ENCODE data around the gene TRAM2. TPM values are rescaled to one million over a fixed set of nuclear protein-coding genes. Genes with fewer than 3 reads are reported as not detected.
A peak's percentile ranks its signal among the peaks of the same experiment; 100 is the strongest.

TRAM2 gene
- total and polyA plus RNA-seq, 8 donors: 1.9 to 11.2 (median 5.0) TPM

GRCh38 chr6:52514514-52514913, 62.3 kb downstream of the TRAM2 start:
- WGBS, 2 donors: 77 to 79% methylated on average over 7 of the region's 7 CpGs
- no peaks in the 10 kb centered on the region for H3K9me3 ChIP-seq
- peaks cover 0 to 1% (median 0%) of the 10 kb centered on the region in 3 donors for H3K36me3 ChIP-seq
- H3K27me3 ChIP-seq: no peaks in the 10 kb centered on the region
- intact Hi-C loops (cut with DNase I): loop anchor here in 1 of 3 donors (10.0 kb wide), 1 partner anchor 50 kb away; no protein-coding TSS in a partner anchor
- peaks cover 0 to 8% (median 0%) of the 10 kb centered on the region in 3 donors for H3K4me1 ChIP-seq
- FAIRE-seq (no peak), ATAC-seq (peak in 2 of 4 donors; percentile 3 to 27), DNase-seq (no peak)
- H3K27ac ChIP-seq: no peak overlapping the region
- TF ChIP-seq, protein P1, sequence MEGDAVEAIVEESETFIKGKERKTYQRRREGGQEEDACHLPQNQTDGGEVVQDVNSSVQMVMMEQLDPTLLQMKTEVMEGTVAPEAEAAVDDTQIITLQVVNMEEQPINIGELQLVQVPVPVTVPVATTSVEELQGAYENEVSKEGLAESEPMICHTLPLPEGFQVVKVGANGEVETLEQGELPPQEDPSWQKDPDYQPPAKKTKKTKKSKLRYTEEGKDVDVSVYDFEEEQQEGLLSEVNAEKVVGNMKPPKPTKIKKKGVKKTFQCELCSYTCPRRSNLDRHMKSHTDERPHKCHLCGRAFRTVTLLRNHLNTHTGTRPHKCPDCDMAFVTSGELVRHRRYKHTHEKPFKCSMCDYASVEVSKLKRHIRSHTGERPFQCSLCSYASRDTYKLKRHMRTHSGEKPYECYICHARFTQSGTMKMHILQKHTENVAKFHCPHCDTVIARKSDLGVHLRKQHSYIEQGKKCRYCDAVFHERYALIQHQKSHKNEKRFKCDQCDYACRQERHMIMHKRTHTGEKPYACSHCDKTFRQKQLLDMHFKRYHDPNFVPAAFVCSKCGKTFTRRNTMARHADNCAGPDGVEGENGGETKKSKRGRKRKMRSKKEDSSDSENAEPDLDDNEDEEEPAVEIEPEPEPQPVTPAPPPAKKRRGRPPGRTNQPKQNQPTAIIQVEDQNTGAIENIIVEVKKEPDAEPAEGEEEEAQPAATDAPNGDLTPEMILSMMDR (IDR thresholded peaks at IDR 0.05): no peak
- H3K4me3 ChIP-seq: no peak overlapping the region

DNA sequence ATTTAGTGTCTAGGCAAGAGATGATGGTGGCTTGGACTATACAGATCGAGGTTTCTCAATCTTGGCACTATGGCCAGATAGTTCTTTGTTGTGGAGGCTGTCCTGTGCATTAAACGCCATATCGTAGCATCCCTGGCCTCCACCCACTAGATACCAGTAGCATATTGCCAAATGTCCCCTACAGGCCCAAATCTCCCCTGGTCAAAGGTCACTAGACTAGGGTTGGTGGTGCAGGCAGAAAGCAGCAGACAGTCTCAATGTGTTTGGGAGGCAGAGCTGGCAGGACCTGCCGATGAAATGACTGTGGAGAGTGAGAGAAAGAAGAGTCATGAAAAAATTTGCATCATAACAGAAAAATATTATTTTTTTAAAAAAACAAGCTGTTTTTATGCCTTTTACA, 63.0 kb downstream of the TRAM2 start:
- no peaks in the 10 kb centered on the region for H3K27me3 ChIP-seq
- WGBS, 2 donors: 87 to 92% methylated on average over 4 of the region's 4 CpGs
- FAIRE-seq: no peak
- TF ChIP-seq, protein P1 (IDR thresholded peaks at IDR 0.05): no peak
- H3K4me3 ChIP-seq: no peak overlapping the region
- peaks cover 0 to 6% (median 5%) of the 10 kb centered on the region in 3 donors for H3K36me3 ChIP-seq
- DNase-seq: no peak
- intact Hi-C loops (cut with DNase I): loop anchor here in 1 of 3 donors (10.0 kb wide), 1 partner anchor 51 kb away; no protein-coding TSS in a partner anchor
- peaks cover 0 to 8% (median 0%) of the 10 kb centered on the region in 3 donors for H3K4me1 ChIP-seq
- H3K27ac ChIP-seq: no peak overlapping the region
- ATAC-seq: no peak
- H3K9me3 ChIP-seq: no peaks in the 10 kb centered on the region

DNA sequence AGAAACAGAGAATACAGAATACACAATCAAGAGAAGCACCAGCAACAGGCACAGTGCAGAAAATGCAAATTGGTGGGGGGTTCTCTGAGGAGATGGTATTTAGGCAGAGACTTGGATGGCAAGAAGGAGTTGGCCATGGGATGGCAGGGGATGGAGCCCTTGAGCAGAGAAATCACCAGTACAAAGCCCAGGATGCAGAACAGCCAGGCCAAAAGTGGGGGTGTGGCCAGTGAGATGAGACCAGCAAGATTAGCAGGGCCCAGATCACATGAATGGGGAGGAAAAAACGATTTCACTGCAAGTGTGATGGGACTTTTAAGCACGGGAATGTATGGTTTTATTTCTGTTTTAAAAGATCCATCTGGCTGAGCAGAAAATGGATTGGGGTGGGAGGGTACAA, 63.4 kb downstream of the TRAM2 start:
- TF ChIP-seq, protein P1 (IDR thresholded peaks at IDR 0.05): no peak
- ATAC-seq: no peak
- DNase-seq: no peak
- Histone ChIP-seq H3K9me3 (no peaks in the 10 kb centered on the region), H3K4me3 (no peak overlapping the region), H3K27ac (no peak overlapping the region), H3K27me3 (no peaks in the 10 kb centered on the region), H3K36me3 (peaks cover 0 to 6% (median 5%) of the 10 kb centered on the region in 3 donors), H3K4me1 (peaks cover 0 to 8% (median 0%) of the 10 kb centered on the region in 3 donors)
- no peak for FAIRE-seq
- intact Hi-C loops (cut with DNase I): loop anchor here in 1 of 3 donors (10.0 kb wide), 1 partner anchor 51 kb away; no protein-coding TSS in a partner anchor
- 54 to 64% methylated on average over 2 of the region's 2 CpGs for WGBS, 2 donors

GRCh38 chr6:52512199-52512598, 64.7 kb downstream of the TRAM2 start:
- 87 to 90% methylated on average over 4 of the region's 4 CpGs for WGBS, 2 donors
- Histone ChIP-seq H3K36me3 (peaks cover 0 to 6% (median 5%) of the 10 kb centered on the region in 3 donors), H3K9me3 (no peaks in the 10 kb centered on the region), H3K27ac (no peak overlapping the region), H3K4me1 (no peaks in the 10 kb centered on the region), H3K27me3 (no peaks in the 10 kb centered on the region), H3K4me3 (no peak overlapping the region)
- ATAC-seq (peak in 3 of 4 donors; percentile 68 to 76 (median 69)), DNase-seq (no peak), FAIRE-seq (no peak)
- TF ChIP-seq, protein P1 (IDR thresholded peaks at IDR 0.05): no peak
- intact Hi-C loops (cut with DNase I): loop anchor here in 1 of 3 donors (10.0 kb wide), 1 partner anchor 53 kb away; no protein-coding TSS in a partner anchor

DNA sequence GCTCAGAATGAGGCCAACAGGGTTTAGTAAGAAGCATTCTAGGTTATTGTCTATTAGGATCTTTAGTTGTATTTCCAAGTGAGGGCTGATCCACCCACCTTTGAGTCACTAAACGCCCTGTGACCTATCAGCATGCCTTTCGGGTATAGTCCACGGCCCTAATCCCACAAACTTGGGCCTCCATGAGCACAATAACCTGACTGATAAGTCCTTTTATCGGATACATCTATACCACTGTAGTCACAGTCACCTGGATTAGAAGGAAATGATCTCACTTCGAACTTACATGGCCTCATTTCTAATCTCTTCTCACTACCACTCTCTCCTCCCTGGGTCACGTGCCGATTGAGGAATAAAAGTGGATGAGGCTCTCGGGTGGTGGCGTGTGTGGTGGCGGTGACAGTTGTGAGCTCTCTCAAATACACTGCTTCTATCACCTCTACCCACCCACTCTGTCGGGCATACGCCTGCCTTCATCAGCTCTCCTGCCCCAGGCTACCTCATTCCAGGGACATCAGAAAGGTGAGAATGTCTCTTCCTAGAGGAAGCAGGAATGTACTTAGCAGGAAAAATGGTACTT, 65.2 kb downstream of the TRAM2 start:
- no peak for DNase-seq
- TF ChIP-seq, protein P1 (IDR thresholded peaks at IDR 0.05): no peak
- Histone ChIP-seq H3K27me3 (no peaks in the 10 kb centered on the region), H3K36me3 (peaks cover 0 to 6% (median 5%) of the 10 kb centered on the region in 3 donors), H3K27ac (no peak overlapping the region), H3K4me3 (no peak overlapping the region), H3K9me3 (no peaks in the 10 kb centered on the region), H3K4me1 (no peaks in the 10 kb centered on the region)
- intact Hi-C loops (cut with DNase I): loop anchor here in 1 of 3 donors (10.0 kb wide), 1 partner anchor 53 kb away; no protein-coding TSS in a partner anchor
- 75 to 90% methylated on average over 12 of the region's 12 CpGs for WGBS, 2 donors
- no peak for FAIRE-seq
- ATAC-seq: peak in 1 of 4 donors; percentile 36
